Left ventricle myocardium inferior (tissue), 1 donor: ENCODE measurements around the gene TRIM13. TPM values are rescaled to one million over a fixed set of nuclear protein-coding genes. Genes with fewer than 3 reads are reported as not detected.
"Not testable (repeated sequence)": the region's sequence is repeated elsewhere in the genome, so short reads cannot be mapped to it uniquely, and the experiment has no call there.

Source experiments
- DNase-seq: peaks from one replicate; pipeline ENCODE4 v3.0.0-alpha.2; 2020
- H3K27ac ChIP-seq: fragments of 200-600 bp; replicated peaks from 2 replicates; pipeline ENCODE4 v1.8.0; 2021
- H3K27me3 ChIP-seq: fragments of 200-600 bp; 2 replicates; pipeline ENCODE4 v1.8.0; 2021; ENCODE audit warnings: low read depth
- H3K36me3 ChIP-seq: fragments of 200-600 bp; 2 replicates; pipeline ENCODE4 v1.8.0; 2021
- H3K4me1 ChIP-seq: fragments of 200-600 bp; 2 replicates; pipeline ENCODE4 v1.8.0; 2021
- H3K4me3 ChIP-seq: fragments of 200-600 bp; 2 replicates; pipeline ENCODE4 v1.8.0; 2021; ENCODE audit warnings: mild to moderate bottlenecking, moderate library complexity
- H3K9me3 ChIP-seq: fragments of 200-600 bp; replicated peaks from 2 replicates; pipeline ENCODE4 v1.8.0; 2021
- intact Hi-C: fragments of 100-400 bp; cut with micrococcal nuclease; formaldehyde crosslinking; loops from one replicate; pipeline ENCODE4 v1.11.0; 2022
- total RNA-seq: library from RNA; stranded (reverse); fragmentation: NEBNext Ultra II Directional; extraction: Animal tissue kit (Norgen Biotek cat#: 25700); gene quantifications from one replicate; pipeline ENCODE4 v1.2.1, GENCODE V29; 2021
- TF ChIP-seq, protein P1 (sequence below): fragments of 200-600 bp; IDR thresholded peaks from 2 replicates; pipeline ENCODE4 v1.8.0; 2021; ENCODE audit warnings: antibody characterized with exemption, mild to moderate bottlenecking, borderline replicate concordance
- donor health status: DM: no; HTN: yes; CAD: no; lungs with severe emphysema.

Gene TRIM13
- total RNA-seq, 1 donor from 2014 or later: 22.1 TPM

DNA sequence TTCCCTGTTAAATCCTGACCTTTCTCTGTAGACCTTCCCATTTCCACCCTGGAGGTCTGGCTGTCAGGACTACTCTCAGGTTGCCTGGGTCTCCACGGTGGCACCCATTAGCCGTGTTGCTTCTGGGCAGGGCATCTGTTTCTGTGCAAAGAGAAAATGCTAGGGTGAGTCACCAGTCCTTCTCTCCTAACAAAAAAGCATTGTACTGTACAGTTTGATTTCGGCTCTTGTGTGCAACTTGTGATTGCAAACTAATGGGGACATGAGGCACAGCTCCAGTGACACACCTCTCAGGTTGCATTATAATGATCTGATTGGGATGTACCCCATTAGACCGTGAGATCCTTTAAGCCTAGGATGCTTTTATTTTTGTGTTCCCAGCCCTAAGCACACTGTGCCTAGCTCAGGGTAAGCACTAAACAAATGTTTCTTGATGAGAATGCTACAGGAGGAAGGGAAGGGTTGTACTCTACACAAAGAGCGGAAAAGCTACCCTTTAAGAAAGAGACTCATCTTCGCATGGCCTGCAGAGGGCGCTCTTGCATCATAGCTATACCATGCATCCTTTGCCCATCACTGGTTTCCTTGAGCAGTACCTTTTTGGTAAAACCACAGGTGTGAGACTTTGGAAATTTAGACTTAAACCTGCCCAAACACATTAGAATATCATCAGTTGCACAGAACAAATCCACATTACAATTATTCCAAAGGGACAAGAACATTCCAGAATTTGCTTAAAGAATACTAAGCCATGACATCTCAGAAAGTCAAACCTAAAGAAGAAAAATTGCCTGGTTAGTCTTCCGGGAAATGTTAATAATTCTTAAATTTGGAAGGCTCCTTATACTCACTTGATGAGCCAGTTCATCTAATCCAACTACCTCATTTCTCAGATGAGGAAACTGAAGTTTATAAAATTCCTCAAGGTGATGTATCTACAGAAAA is 20.3 kb upstream of the TRIM13 start:
- intact Hi-C loops: loop anchor here (5.0 to 10.0 kb wide), 2 partner anchors 558 to 826 kb away; no protein-coding TSS in a partner anchor
- no peak overlapping the region for H3K4me3 ChIP-seq
- DNase-seq: peak; percentile 56
- H3K27ac ChIP-seq: no peak overlapping the region
- no peaks in the 10 kb centered on the region for H3K36me3 ChIP-seq
- H3K27me3 ChIP-seq: no peaks in the 10 kb centered on the region
- H3K4me1 ChIP-seq: peaks cover 17% of the 10 kb centered on the region
- H3K9me3 ChIP-seq: no peaks in the 10 kb centered on the region
- TF ChIP-seq, protein P1, sequence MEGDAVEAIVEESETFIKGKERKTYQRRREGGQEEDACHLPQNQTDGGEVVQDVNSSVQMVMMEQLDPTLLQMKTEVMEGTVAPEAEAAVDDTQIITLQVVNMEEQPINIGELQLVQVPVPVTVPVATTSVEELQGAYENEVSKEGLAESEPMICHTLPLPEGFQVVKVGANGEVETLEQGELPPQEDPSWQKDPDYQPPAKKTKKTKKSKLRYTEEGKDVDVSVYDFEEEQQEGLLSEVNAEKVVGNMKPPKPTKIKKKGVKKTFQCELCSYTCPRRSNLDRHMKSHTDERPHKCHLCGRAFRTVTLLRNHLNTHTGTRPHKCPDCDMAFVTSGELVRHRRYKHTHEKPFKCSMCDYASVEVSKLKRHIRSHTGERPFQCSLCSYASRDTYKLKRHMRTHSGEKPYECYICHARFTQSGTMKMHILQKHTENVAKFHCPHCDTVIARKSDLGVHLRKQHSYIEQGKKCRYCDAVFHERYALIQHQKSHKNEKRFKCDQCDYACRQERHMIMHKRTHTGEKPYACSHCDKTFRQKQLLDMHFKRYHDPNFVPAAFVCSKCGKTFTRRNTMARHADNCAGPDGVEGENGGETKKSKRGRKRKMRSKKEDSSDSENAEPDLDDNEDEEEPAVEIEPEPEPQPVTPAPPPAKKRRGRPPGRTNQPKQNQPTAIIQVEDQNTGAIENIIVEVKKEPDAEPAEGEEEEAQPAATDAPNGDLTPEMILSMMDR: peak; percentile 90

DNA sequence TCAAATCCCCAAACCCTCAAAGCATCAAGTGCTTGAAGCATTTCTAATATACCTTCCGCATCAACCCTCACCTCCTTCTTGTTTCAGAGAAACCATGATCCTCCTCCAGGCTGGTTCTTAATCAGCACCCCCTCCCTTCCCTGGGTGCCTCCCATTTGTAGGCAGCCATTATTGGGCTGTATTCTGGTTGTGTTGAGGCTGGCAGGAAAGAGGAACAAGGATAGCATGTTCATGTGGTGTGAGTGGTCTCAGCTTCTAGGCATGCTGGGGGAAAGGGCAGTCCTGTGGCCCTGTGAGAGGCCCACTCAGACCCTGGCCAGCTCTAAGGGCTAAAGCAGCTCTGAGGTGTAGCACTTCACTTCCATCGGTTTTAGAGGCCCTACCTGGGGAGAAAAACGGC is 18.9 kb upstream of the TRIM13 start:
- Histone ChIP-seq H3K27ac (no peak overlapping the region), H3K36me3 (no peaks in the 10 kb centered on the region), H3K4me3 (no peak overlapping the region), H3K27me3 (no peaks in the 10 kb centered on the region), H3K4me1 (peaks cover 17% of the 10 kb centered on the region), H3K9me3 (no peaks in the 10 kb centered on the region)
- intact Hi-C loops: loop anchor here (5.0 to 10.0 kb wide), 2 partner anchors 557 to 824 kb away; no protein-coding TSS in a partner anchor
- no peak for DNase-seq
- TF ChIP-seq, protein P1: no peak

DNA sequence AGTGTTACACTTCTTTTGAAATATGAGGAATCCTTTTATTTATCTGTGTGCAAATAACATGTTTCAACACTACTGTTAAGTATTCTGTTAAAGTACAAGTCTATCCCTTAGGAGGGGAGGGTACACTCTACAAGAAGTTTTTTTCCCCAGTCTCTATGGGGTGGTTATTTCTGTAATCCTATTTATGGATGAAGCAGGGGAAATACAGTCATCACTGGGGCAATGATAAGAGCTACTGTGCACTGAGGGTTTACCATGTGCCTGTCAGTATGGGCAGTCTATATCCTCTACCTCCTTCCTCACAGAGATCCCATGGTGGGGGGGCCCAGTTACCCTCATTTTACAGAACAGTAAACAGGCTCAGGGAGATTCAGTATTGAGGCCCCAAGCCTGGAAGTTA is 16.6 kb upstream of the TRIM13 start:
- H3K36me3 ChIP-seq: no peaks in the 10 kb centered on the region
- H3K9me3 ChIP-seq: no peaks in the 10 kb centered on the region
- no peak overlapping the region for H3K27ac ChIP-seq
- peaks cover 24% of the 10 kb centered on the region for H3K4me1 ChIP-seq
- TF ChIP-seq, protein P1: no peak
- no peak for DNase-seq
- intact Hi-C loops: no loop called here
- no peak overlapping the region for H3K4me3 ChIP-seq
- no peaks in the 10 kb centered on the region for H3K27me3 ChIP-seq

DNA sequence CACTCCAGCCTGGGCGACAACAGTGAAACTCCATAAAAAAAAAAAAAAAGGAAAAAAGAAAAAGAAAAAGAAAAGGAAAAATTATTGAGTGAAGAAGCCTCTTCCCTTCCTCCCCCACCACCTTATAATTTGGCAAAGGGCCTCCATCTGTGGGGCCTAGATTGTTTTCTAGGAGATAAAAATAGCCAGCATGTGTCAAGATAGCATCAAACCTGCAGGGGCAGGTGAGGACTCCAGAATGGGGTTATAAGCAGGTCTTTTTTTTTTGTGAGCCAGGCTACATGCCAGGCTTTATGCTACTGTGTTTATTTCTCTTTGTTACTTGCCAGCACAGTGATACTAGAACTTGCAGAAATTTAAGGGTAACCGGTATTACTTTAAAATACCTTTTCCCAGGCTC is 11.7 kb upstream of the TRIM13 start:
- H3K9me3 ChIP-seq: no peaks in the 10 kb centered on the region
- no peaks in the 10 kb centered on the region for H3K27me3 ChIP-seq
- TF ChIP-seq, protein P1: no peak
- no peak for DNase-seq
- peaks cover 9% of the 10 kb centered on the region for H3K36me3 ChIP-seq
- peaks cover 20% of the 10 kb centered on the region for H3K4me1 ChIP-seq
- no peak overlapping the region for H3K4me3 ChIP-seq
- intact Hi-C loops: no loop called here
- no peak overlapping the region for H3K27ac ChIP-seq

DNA sequence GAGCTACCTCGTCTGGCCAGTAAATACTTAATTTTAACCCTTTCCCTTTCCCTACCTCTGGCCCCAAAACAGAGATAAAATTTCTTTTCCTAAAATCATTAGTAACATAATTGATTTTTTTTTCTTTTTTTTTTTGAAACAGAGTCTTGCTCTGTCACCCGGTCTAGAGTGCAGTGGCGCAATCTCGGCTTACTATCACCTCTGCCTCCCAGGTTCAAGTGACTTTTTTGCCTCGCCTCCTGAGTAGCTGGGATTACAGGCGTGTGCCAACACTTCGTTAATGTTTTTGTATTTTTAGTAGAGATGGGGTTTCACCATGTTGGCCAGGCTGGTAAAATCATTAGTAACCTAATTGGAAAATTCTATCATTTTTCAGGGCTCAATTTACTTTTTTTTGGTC is 10.4 kb upstream of the TRIM13 start:
- H3K9me3 ChIP-seq: no peaks in the 10 kb centered on the region
- no peak overlapping the region for H3K27ac ChIP-seq
- no peaks in the 10 kb centered on the region for H3K27me3 ChIP-seq
- TF ChIP-seq, protein P1: no peak
- H3K4me1 ChIP-seq: peaks cover 15% of the 10 kb centered on the region
- H3K4me3 ChIP-seq: no peak overlapping the region
- peaks cover 9% of the 10 kb centered on the region for H3K36me3 ChIP-seq
- intact Hi-C loops: no loop called here
- no peak for DNase-seq

DNA sequence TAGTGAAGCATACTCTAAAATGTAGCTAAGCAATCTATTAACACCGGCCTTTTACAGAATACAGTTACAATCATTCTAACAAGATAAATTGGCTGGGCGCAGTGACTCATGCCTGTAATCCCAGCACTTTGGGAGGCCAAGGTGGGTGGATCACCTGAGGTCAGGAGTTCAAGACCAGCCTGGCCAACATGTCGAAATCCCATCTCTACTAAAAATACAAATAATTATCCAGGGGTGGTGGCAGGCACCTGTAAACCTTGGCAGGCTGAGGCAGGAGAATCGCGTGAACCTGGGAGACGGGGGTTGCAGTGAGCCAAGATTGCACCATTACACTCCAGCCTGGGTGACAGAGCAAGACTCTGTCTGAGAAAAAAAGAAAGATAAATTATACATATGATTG is 6.2 kb upstream of the TRIM13 start:
- H3K27ac ChIP-seq, H3K4me3 ChIP-seq, DNase-seq, H3K9me3 ChIP-seq, intact Hi-C loops, H3K4me1 ChIP-seq, H3K36me3 ChIP-seq, H3K27me3 ChIP-seq: not testable (repeated sequence)
